NCI-H2081 (cell line): ENCODE data around the gene PAQR9.

Experiments used
- DNase-seq, 2 experiments: peaks; one replicate each; lab custom pipeline; 2025; lab: John Stamatoyannopoulos, UW

Gene PAQR9

GRCh38 chr3:142915636-142916035 lies 47.8 kb downstream of the PAQR9 start:
- DNase-seq, result no peak

GRCh38 chr3:142914286-142914811 lies 49.1 kb downstream of the PAQR9 start:
- DNase-seq, result no peak

DNA sequence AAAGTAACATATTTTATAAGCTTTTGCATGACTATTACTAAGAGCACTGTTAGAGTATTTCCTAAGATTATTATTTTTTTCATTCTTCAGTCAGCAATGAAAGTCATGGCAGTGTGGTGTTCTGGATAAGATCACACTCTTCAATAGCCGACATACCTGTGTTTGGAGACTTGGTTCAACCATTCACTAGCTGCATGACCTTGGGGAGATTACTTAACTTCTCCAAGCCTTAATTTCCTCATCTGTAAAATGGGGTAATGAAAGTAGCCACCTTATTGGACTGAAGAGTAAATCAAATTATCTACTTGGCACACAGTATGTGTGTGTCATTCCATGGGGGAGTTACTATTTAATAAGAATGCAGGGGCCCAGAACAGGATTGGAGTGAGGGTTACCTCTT lies 50.0 kb downstream of the PAQR9 start:
- no peak for DNase-seq

DNA sequence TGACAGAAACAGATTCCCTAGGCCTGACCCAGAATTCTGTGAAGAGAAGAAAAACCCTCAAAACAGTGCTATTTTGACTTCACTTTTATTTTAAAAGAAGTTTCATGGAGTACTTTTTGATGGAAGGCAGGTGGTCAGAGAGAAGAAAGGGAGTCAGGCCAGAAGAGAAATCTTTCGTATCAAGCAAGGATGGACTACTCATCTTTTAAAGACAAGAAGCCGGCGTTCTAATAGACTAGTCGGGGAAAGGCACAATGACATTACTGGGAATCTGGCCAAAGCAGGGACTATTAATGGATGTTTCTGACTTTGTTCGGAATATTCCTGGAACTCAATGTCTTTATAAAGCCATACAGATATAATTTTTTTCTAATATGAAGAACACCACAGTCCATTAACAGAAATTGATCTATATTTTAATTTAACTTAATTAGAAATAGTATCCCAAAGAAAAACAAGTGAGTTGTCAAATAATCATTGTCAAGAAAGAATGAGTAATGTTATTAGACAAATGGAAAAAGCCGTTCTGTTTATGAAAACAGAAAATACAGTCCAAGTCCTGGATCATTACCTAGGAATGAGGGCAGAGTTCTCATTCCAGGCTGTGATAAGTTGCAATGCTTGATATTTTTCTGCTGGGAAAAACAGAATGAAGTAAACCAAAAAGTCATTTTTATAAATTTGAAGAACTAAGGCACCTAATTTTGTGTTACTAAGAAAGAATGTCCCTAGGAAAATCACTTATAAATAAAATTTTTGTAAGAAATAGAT lies 50.9 kb downstream of the PAQR9 start:
- DNase-seq, result no peak
